Neutrophil (primary cell): ENCODE measurements around the gene TMEM52B.
A peak's percentile ranks its signal among the peaks of the same experiment; 100 is the strongest.

Experiments
- H3K27ac ChIP-seq: fragments of 200-600 bp; sonication (generic); 2 replicates; pipeline ENCODE4 v1.5.1; 2016; ENCODE audit warnings: mild to moderate bottlenecking, moderate library complexity
- H3K27me3 ChIP-seq: fragments of 200-600 bp; sonication (generic); 2 replicates; pipeline ENCODE4 v1.6.0; 2016; ENCODE audit warnings: mild to moderate bottlenecking
- H3K36me3 ChIP-seq: fragments of 200-600 bp; sonication (generic); 2 replicates; pipeline ENCODE4 v1.5.1; 2017
- H3K4me1 ChIP-seq, 2 experiments: fragments of 200-600 bp in 1 of 2; sonication (generic) in 1 of 2; 1 replicate in 1 of 2; 2 replicates in 1 of 2; pipeline versions ENCODE4 v1.5.1 to v1.6.1; 2013 to 2016; ENCODE audit warnings: low read depth in 1 of 2, low read length in 1 of 2, mild to moderate bottlenecking in 1 of 2, moderate library complexity in 1 of 2; ENCODE audit not compliant: control insufficient read depth in 1 of 2, insufficient read depth in 1 of 2
- H3K4me3 ChIP-seq, 2 experiments: fragments of 200-600 bp in 1 of 2; sonication (generic) in 1 of 2; 1 replicate in 1 of 2; 2 replicates in 1 of 2; pipeline ENCODE4 v1.5.1; 2013 to 2016; ENCODE audit warnings: low read depth in 1 of 2, low read length in 1 of 2, mild to moderate bottlenecking in 1 of 2, moderate library complexity in 1 of 2
- H3K9me3 ChIP-seq: fragments of 200-600 bp; sonication (generic); 2 replicates; pipeline ENCODE4 v1.5.1; 2016
- TF ChIP-seq, protein P1 (sequence below): fragments of 200-600 bp; sonication (generic); IDR thresholded peaks from 2 replicates; pipeline ENCODE4 v1.5.1; 2016; ENCODE audit warnings: antibody characterized with exemption

The TMEM52B gene

DNA sequence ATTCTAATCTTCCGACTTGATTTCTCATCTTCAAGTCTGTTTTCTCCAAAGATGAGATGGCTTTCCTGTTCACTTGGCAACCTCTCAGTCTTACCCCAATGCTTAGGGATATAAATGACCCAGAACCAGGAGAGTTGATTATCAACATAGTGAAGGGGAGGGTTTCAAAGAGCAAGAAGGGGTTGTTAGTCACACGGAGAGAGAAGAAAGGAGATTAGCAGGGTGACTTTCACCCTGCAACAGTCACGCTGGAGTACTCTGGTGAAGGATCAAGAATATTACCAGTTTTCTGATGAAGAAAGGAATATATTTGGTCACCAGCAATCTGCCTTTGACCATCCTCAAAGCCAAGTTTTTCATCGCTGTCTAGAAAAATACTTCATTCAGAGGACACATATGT lies at the start of gene TMEM52B:
TMEM52B (plus strand) TSS at position 212 of the 400 bp plus-strand sequence. CDS start 543 bp downstream, outside the sequence.
- Histone ChIP-seq H3K36me3 (no peaks in the 10 kb centered on the region), H3K27ac (no peak within 1 kb of the TSS), H3K9me3 (no peaks in the 10 kb centered on the region), H3K27me3 (no peaks in the 10 kb centered on the region), H3K4me1 (peaks cover 21% of the 10 kb centered on the region in 2 experiments), H3K4me3 (no peak within 1 kb of the TSS)
- TF ChIP-seq, protein P1, sequence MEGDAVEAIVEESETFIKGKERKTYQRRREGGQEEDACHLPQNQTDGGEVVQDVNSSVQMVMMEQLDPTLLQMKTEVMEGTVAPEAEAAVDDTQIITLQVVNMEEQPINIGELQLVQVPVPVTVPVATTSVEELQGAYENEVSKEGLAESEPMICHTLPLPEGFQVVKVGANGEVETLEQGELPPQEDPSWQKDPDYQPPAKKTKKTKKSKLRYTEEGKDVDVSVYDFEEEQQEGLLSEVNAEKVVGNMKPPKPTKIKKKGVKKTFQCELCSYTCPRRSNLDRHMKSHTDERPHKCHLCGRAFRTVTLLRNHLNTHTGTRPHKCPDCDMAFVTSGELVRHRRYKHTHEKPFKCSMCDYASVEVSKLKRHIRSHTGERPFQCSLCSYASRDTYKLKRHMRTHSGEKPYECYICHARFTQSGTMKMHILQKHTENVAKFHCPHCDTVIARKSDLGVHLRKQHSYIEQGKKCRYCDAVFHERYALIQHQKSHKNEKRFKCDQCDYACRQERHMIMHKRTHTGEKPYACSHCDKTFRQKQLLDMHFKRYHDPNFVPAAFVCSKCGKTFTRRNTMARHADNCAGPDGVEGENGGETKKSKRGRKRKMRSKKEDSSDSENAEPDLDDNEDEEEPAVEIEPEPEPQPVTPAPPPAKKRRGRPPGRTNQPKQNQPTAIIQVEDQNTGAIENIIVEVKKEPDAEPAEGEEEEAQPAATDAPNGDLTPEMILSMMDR, result no peak

DNA sequence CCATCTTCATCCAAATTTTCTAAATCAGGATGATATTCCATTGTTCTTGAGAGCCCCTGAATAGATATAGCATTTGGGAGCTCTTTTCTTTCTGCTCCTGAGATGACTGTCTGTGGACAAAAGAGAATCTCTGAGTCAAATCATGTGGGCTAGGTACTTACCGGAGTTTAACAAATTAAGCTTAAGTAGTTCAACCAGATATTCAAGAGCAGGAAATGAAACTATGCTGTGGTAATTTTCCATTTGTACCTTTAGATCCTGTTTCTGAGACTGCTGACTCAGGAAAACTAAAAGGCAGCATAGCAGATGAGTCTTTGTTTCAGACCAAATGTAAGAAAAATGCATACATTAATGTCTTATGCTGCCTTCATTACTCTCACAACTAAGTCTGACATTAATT lies 48.8 kb upstream of the TMEM52B start, which contains the start of gene CLEC7A:
CLEC7A (minus strand) TSS at position 158 of the 400 bp plus-strand sequence; CDS start at position 41, 117 bp downstream.
- H3K9me3 ChIP-seq, result no peaks in the 10 kb centered on the region
- peaks cover 34% of the 10 kb centered on the region for H3K36me3 ChIP-seq
- TF ChIP-seq, protein P1, result no peak
- peak within 1 kb of the TSS; percentile 75 to 76 for H3K4me3 ChIP-seq
- H3K27me3 ChIP-seq, result no peaks in the 10 kb centered on the region
- H3K4me1 ChIP-seq, result peaks cover 59 to 72% of the 10 kb centered on the region in 2 experiments
- peak within 1 kb of the TSS; percentile 99 for H3K27ac ChIP-seq

DNA sequence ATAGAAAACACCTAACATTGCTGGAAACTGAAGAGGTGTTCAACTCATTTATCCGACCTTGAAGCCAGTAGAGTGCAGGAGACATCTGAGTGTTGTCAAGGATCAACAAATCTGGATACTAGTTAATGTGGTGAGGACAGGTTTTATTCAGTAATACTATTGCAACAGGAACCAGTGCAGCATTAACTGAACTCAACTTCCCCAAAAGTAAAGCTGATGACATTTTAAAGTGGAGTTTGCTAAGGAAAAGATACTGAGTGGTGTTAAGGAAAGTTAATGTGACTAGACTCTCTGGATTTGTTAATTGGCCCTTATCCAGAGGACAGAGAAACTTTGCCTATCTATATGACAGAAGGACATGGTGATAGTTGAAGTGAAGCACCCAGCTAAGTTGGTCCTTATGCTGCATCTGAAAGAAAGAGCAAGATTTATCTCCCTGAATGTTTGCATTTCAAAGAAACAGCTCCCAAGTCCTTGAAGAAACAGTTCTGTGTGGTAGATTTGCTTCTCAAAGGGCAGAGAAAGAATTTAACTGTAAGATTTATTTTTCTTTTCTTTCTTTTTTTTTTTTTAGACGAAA lies 47.6 kb upstream of the TMEM52B start:
- H3K4me1 ChIP-seq, result peaks cover 49 to 67% of the 10 kb centered on the region in 2 experiments
- TF ChIP-seq, protein P1, result no peak
- H3K36me3 ChIP-seq, result peaks cover 23% of the 10 kb centered on the region
- peak overlapping the region; percentile 75 to 76 for H3K4me3 ChIP-seq
- H3K9me3 ChIP-seq, result no peaks in the 10 kb centered on the region
- H3K27me3 ChIP-seq, result no peaks in the 10 kb centered on the region
- peak overlapping the region; percentile 99 for H3K27ac ChIP-seq

DNA sequence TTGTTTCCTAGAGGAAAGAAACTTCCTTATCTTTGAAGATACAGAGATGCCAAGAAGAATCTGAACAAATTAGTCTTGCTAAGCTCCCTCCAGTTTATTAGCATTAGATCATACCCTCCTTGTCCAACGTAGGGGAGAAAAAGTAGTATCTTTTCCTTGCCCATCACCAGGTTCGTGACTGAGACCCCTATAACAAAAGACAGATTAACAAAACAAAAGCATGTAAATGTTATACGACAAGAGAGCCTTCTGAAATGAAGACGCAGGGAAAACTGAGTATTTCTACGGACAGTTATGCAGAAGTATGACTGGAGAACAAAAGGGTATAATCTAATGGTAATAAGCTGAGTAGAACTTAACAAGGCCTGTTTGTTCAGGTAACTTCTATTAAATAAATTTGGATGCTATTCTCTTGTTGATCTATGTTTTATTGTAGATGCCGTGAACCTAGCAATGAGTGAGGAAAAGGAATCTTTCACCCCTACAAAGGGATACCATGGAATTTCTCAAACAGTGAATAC lies 45.9 kb upstream of the TMEM52B start:
- Histone ChIP-seq H3K27me3 (no peaks in the 10 kb centered on the region), H3K4me1 (peaks cover 33 to 50% of the 10 kb centered on the region in 2 experiments), H3K4me3 (no peak overlapping the region), H3K9me3 (no peaks in the 10 kb centered on the region), H3K27ac (peak overlapping the region; percentile 99), H3K36me3 (peaks cover 7% of the 10 kb centered on the region)
- TF ChIP-seq, protein P1, result no peak

DNA sequence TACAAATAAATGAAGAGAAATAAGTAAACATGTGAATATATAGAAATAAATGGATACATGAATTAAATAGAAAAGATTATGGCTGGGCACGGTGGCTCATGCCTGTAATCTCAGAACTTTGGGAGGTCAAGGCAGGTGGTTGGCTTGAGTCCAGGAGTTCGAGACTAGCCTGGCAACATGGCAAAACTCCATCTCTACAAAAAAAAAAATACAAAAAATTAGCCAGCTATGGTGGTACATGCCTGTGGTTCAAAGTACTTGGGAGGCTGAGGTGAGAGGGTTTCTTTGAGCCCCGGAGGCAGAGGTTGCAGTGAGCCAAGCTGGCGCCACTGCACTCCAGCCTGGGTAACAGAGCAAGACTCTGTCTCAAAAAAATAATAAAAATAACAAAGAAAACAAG lies 43.7 kb upstream of the TMEM52B start:
- Histone ChIP-seq H3K9me3 (no peaks in the 10 kb centered on the region), H3K4me1 (peaks cover 36 to 39% of the 10 kb centered on the region in 2 experiments), H3K4me3 (no peak overlapping the region), H3K27me3 (no peaks in the 10 kb centered on the region), H3K36me3 (no peaks in the 10 kb centered on the region), H3K27ac (peak overlapping the region; percentile 64)
- TF ChIP-seq, protein P1, result no peak
